CD4-positive, alpha-beta T cell treated with Interleukin-6 for 4 hours (primary cell): ENCODE data around the gene APBA2.

Experiments
- DNase-seq: peaks from one replicate; pipeline ENCODE4 v3.0.0-alpha.2; 2020; ENCODE audit warnings: mixed read lengths

The APBA2 gene

DNA sequence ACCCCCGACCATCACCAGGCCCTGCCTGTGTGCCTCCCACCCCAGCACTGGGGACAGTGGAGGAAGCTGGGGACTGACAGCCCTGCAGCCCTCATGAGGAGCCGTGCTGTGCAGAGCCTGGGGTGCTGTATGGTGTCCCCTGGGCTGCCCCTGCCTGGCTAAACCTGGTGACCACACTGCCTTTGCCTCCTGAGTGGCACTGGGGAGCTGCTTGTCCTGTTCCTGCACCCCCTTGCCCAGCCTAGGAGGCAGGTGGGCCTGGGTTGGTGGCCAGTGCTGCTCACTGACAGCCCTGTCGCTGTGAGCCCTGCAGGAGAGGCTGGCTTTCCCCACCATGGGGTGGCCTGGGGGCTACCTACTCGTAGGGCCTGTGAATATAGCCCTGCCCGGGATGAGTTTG lies 224.4 kb downstream of the APBA2 start:
- no peak for DNase-seq

DNA sequence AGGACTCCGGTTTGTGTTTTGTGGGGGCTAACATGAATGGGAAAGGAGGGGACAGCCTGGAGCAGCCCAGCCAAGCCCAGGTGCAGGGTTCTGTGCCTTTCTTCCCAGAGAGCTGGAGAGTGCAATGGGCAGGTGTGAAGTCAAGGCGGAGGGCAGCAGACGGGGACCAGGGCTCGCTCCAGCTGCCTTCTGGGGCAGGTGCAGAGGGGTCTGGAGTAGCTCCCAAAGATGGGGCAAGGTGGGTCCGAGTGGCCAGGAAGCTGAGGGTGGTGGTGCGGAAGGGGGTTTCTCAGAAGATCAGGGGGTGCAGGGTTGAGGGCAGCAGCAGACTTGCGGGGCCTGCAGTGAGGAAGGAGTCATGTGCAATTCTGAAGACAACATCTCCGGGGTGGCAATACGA lies 225.0 kb downstream of the APBA2 start:
- no peak for DNase-seq

- no peak for DNase-seq
These were observed 226.0 kb downstream of the APBA2 start for GRCh38 chr15:29111705-29112281.

- no peak for DNase-seq
These were observed 227.8 kb downstream of the APBA2 start for GRCh38 chr15:29113336-29114220.

DNA sequence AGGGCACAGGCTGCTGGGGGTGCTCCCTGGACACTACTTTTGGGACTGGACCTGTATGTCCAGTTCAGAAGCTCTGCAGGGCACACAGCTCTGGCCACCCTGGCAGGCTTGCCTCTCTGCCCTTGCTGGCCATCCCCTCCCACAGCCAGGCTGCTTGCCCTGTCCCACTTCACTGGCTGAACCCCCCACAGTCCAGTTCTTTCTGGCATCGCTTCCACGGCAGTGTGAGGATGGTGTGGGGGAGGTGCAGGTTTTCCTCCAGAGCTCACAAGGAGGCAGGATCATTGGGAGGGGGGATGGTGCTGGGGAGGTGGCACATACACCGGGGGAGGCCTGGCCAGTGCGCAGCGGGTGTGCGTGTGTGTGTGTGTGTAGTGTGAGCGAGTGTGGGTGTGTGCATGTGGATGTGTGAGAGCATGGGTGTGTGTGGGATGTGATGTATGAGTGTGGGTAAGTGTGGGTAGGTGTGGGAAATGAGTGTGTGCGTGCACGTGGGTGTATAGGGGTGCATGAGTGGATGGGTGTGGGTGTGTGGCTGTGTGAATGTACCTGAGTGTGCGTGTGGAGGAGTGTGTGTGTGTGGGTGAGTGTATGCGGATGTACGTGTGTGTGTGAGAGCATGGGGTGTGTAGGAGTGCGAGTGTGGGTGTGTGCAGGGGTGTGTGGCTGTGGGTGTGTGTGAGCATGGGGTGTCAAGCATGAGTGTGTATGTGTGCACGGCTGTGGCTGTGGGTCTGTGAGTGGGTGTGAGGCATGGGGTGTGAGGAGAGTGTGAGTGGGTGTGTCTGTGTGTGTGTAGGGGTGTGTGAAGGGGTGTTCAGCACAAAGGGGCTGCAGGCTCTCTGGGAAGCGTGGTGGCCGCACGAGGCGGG lies 228.7 kb downstream of the APBA2 start:
- DNase-seq = no peak

DNA sequence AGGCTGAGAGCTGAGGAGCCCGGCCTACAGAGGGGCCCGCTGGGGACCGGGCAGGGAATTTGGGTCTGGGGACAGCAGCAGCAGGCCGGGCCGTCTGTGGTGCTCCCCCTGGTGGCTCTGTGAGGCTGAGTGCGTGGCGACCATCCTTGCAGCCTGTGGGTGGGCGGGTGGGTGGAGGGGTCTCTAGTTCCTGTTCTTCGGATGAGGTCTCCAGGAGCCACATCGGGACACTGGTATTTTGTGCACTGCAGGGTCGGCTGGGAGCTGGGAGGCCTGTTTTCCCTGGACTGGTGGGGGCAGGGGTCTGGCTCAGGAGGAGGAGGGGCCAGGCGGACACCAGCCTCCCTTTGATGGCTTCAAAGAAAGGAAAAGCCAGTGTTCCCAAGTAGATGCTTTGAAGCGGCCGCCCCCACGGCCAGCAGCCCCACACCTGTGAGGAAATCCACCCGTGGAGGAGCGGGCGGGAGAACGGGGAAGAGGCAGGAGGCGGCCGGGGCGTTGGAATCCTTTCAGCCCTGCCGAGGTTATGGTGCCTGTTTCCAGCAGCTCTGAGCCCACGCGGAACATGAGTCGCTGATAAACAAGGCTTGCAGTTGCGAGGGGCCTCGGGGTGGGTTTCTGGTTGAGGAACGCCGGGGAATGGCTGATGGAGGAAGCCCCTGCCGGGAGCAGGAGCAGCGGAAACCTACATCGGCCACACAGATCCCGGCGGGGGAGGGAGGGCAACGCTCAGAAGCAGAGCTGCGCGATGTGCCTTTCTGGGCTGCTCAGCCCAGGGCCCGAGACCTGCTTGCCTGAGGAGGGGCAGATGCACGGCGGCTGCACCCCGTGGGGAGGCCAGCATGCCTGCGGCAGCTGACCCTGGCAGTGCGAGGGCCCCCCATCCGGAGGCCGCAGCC lies 229.6 kb downstream of the APBA2 start:
- peak; percentile 29 for DNase-seq

DNA sequence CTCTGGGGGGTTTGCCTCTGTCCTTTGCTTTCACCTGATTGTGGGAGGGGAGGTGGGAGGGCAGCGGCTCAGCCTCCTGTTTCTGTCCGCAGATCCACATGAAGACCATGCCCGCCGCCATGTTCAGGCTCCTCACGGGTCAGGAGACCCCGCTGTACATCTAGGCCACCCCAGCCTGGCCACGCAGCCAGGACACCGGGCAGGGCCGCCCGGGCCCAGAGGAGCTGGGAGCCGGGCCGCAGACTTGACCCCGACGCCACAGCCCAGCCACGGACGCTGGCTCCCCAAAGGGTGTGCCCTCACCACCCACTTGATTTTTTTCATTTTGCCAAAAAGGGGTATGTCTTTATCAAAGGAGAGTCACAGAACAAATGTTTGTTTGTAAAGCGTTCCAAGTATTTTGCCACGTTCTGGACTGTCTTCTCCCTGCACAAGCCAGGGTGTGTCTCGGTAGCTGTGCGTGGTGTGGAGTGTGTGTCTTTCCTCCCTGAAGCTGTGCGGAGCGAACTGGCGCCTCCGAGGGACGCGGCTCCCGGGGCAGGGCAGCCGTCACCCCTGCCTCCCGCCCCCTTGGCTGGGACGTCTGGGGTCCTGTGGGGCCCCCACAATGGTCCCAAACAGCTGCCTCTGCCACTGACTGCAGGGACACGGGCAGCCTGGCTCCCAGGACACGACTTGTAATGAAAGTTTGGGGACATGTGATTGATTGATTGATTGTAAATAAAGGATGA lies 231.4 kb downstream of the APBA2 start:
- no peak for DNase-seq

- no peak for DNase-seq
These were observed 232.0 kb downstream of the APBA2 start for GRCh38 chr15:29117778-29118177.

DNA sequence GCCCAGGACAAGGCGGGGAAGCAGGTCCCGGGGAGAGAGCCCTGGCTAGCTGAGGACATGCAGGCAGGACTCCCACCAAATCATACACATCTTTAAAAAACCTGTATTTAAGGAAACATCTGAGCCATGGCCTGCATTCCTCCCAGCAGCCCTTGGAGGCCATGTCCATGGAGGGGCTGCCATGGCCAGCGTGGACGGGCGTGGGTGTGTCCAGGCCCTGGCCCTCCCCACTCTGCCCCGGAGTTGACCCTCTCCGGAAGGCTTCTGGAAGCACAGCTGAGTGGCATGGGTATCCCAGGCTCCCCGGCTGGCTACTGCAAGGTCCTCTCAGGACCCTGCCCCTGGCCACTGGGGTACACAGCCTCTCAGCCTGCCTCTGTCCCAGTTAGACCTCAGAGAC lies 234.1 kb downstream of the APBA2 start:
- no peak for DNase-seq

GRCh38 chr15:29120593-29121368 lies 235.0 kb downstream of the APBA2 start:
- DNase-seq = no peak

GRCh38 chr15:29121369-29121656 lies 235.5 kb downstream of the APBA2 start:
- no peak for DNase-seq

DNA sequence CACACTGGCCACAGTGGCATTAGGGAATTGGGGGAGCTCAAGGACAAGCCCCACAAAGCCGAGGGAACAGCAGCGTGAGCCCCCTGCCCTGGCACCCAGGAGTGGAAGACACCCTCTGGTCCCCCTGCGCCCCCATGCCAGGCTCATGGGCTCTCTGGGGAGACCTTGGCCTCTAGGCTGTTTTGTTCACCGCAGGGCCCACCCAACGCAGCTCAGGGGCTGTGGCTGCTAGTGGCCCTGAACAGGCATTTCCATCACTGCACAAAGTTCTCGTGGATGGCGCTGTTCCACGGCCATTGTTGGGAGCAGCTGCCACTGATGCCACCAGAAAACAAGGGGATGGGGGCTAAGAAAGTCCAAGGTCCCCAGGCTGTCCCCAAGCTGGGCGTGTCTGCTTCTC lies 236.1 kb downstream of the APBA2 start:
- no peak for DNase-seq

GRCh38 chr15:29122506-29122905 lies 236.7 kb downstream of the APBA2 start:
- no peak for DNase-seq

GRCh38 chr15:29123171-29123570 lies 237.4 kb downstream of the APBA2 start:
- DNase-seq = no peak

DNA sequence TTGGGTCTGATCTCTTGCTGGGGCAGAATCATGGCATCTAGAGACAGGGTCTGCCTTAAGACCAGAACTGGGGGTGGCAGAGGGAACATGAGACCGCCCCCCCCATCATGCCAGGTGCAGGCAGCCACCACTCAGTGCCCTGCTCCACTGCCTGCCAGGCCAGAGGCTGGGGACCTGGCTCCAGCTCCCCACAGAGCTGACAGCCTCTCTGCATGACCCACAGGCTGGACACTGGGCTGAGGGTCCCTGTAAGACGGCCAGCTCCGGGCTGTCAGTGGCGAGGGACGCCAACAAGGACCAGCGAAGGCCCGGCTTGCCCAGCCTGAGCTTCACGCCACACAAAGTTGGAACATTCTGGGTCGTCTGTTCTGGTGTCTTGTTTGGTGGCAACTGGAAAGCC lies 238.2 kb downstream of the APBA2 start:
- no peak for DNase-seq

GRCh38 chr15:29124581-29125381 lies 239.0 kb downstream of the APBA2 start:
- DNase-seq = no peak

DNA sequence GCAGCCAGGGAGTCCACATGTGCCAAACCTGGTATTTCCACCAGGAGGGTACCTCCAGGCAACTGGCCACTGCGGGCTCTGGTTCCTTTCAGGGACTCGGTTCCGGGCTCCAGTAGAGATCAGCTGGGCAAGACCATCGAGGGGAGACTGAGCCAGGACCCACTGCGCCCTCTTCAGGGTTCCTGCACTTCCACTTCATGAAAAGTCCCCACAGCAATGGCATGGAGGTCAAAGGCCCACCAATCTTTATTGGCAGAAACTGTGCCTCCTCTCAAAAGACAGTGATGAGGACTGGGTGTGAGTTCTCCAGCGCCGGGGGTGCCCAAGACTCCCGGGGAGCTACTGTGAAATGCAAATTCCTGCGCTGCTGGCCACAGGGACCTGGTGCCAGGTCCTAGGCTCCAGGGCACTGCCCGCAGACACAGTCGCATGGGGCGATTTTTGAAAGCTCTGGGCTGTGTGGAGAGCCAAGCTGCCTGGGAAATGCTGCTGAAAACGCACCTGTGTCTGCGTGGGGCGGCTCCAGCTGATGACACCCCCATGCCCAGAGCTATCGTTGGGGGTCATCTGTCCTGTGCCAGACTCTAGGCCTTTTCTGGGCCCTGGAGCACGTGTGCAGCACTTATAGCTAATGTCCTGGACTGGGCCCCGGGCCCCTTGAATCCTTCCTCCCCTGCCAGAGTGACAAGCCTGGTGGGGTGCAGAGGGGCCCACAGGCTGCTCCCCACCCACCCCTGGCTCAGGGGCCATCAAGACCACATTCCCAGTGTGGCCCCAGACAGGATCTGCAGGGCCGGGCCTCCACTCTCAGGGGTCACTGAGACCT lies 239.8 kb downstream of the APBA2 start:
- no peak for DNase-seq

GRCh38 chr15:29126208-29126536 lies 240.4 kb downstream of the APBA2 start:
- DNase-seq = no peak

DNA sequence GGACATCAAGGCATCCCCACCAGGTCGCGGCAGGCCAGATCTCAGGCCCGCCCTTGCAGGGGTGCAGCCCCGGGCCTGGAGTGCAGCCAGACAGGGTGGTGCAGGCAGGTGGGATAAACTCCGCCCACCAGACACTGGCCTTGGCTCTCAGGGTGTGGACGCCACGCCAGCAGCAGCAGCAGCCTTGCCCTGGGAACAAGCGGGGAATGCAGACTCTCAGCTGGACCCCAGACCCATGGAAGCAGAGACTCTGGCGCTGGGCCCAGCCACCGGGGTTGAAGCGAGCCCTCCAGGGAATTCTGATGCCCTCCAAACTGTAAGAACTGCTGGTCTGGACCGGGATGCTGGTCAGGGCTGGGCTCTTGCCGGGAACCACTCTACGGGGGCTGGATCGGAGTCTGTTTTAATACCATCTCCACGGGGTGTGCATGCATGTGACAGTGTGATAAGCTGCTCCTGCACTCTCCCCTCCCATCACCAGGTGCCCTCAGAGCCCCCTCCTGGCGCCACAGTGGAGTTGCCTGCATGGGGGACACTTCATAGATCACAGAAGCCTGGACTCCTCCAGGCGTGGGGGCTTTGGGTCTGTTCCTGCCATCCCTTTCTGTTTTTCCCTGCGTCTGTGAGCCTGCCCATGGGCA lies 241.2 kb downstream of the APBA2 start:
- no peak for DNase-seq
